Adrenal gland (tissue), 5 donors: Measurements from ENCODE around the gene ANO6.

ENCODE experiments used
- POLR2A ChIP-seq, 2 donors: fragments of 450-650 bp; IDR thresholded peaks; one replicate each; pipeline ENCODE4 v1.6.1; 2017; ENCODE audit warnings: antibody characterized with exemption in 2 of 2, mild to moderate bottlenecking in 2 of 2, moderate library complexity in 1 of 2
- TF ChIP-seq, protein P1 (sequence below), 6 experiments: fragments of 450-650 bp in 4 of 6; fragments of 200-600 bp in 2 of 6; sonication (generic) in 1 of 6; IDR thresholded peaks; 1 replicate in 5 of 6; 2 replicates in 1 of 6; pipeline versions ENCODE4 v1.5.1 to v1.8.0; 2016 to 2021; ENCODE audit warnings: antibody characterized with exemption in 6 of 6, mild to moderate bottlenecking in 2 of 6, moderate library complexity in 1 of 6
- donor health status: DM: no; HTN: no; CAD: no.

DNA sequence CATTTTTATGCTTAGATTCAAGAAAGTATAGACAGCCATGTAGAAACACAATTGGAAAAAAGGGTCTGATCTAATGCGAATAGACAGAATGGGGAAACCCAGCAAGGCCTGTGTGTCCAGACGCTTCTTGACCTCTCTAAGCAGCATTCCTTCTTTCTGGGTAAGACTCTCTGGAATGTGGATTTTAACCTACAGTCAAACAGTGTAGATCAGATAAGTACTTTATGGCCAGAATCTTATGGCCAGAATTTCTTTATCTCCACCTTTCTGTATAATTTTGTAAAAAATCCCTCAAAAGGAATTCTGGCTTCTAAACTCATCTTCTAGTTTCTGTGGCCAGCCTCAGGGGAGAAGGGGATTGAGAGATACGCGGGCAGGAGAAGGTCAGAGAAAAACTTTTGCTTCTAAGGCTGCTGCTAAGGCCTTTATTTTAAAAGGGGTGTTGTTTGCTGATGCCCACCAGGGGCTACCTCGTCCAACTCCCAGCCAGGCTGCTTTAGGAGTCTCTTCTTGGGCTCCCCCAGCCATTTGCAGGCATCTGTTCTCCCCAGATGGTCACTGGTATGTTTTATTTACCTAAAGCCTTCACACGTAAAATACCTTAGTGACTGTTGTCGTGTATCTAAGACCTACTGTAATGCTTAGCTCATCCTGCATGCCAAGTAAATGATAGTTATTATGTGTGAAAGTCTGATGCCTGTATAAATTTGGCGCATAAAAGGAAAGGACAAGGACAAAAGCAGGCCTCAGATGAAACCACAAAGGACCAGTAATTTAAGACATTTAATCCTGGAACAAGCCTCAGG lies 68.4 kb downstream of the ANO6 start:
- TF ChIP-seq, protein P1, sequence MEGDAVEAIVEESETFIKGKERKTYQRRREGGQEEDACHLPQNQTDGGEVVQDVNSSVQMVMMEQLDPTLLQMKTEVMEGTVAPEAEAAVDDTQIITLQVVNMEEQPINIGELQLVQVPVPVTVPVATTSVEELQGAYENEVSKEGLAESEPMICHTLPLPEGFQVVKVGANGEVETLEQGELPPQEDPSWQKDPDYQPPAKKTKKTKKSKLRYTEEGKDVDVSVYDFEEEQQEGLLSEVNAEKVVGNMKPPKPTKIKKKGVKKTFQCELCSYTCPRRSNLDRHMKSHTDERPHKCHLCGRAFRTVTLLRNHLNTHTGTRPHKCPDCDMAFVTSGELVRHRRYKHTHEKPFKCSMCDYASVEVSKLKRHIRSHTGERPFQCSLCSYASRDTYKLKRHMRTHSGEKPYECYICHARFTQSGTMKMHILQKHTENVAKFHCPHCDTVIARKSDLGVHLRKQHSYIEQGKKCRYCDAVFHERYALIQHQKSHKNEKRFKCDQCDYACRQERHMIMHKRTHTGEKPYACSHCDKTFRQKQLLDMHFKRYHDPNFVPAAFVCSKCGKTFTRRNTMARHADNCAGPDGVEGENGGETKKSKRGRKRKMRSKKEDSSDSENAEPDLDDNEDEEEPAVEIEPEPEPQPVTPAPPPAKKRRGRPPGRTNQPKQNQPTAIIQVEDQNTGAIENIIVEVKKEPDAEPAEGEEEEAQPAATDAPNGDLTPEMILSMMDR (IDR thresholded peaks at IDR 0.05): no peak
- no peak for TF ChIP-seq POLR2A (IDR thresholded peaks at IDR 0.05)
